Measurements from ENCODE around the gene STPG3.

STPG3 gene

DNA sequence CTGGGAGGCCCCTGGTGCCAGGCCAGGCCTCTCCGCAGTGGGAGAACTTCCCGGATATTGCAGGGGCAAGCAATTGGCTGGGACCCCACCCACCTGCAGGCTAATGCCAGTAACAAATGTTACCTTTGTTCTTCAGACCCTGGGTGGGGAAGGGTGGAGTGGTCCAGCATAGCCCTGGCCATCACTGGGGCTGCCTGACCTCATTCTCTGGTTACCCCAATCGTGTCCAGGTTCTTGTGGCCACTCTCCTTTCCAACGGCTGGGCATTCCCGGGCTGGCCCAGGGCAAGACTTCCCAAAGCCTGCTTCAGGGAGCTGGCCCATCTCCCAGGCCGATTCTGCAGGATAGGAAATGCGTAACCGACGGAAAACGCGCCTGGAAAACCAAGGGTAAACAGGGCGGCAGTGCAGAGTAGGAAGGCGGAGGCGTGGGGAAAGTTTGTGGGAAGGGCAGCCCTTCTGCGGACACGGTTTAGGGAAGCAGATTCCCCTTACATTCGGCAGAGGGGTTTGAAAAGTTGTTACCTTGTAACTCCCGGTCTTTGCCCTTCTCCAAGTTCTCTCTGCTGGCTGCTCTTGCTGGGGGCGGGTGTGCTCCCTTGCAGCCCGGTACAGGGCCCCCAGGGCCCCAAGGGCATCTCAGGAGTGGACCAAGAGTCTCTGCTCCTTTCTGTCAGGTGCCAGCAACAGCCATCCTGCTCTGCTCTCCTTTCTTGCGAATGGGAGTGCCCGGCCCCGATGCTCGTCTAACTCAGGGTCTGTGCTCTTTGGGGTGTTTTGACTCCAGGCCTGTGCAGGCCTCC is 47.5 kb downstream of the STPG3 start:
- TF ChIP-seq, protein P1, sequence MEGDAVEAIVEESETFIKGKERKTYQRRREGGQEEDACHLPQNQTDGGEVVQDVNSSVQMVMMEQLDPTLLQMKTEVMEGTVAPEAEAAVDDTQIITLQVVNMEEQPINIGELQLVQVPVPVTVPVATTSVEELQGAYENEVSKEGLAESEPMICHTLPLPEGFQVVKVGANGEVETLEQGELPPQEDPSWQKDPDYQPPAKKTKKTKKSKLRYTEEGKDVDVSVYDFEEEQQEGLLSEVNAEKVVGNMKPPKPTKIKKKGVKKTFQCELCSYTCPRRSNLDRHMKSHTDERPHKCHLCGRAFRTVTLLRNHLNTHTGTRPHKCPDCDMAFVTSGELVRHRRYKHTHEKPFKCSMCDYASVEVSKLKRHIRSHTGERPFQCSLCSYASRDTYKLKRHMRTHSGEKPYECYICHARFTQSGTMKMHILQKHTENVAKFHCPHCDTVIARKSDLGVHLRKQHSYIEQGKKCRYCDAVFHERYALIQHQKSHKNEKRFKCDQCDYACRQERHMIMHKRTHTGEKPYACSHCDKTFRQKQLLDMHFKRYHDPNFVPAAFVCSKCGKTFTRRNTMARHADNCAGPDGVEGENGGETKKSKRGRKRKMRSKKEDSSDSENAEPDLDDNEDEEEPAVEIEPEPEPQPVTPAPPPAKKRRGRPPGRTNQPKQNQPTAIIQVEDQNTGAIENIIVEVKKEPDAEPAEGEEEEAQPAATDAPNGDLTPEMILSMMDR (IDR thresholded peaks at IDR 0.05; ENCODE audit: low read depth, low read length), result no peak
- DNase-seq (ENCODE audit: extremely low read depth, low read depth), result no peak

DNA sequence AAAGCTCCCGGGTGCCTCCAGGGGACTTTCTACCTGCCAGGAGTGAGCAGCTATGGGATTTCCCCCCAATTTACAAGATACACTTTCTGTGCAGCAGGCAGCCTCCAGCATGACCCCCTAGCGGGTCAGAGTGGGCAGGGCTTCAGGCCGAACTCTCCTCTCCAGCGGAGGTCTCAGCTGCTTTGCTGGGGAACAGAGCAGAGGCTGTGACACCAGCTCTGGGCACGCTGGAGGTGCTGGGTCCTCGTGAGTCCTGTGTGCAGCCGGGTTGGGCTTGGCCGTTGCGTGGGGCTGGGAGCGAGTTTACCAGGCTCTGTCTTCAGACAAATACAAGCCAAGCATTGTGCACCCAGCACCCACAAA is 48.1 kb downstream of the STPG3 start:
- DNase-seq (ENCODE audit: extremely low read depth, low read depth), result no peak
- TF ChIP-seq, protein P1 (IDR thresholded peaks at IDR 0.05; ENCODE audit: low read depth, low read length), result no peak

DNA sequence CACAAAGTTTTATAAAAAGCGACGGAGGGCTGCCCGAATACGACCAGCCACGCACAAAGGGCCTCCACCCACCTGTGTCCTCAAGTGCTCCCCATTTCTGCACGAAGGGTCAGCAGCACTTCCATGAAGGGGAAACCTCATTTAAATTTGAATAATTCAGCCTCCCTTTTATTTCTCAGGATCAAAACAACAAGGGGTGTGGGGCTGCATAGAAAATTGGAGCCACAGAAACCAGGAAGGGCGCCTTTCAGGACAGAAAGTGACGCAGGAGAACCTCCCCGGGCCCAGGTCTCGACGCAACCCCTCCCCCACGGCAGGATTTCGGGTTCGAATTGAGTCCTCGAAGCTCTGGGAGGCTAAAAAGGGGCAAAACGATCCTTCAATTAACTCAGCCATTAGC is 48.9 kb downstream of the STPG3 start:
- TF ChIP-seq, protein P1 (IDR thresholded peaks at IDR 0.05; ENCODE audit: low read depth, low read length), result no peak
- DNase-seq (ENCODE audit: extremely low read depth, low read depth), result no peak

GRCh38 chr9:137300567-137301080 is 49.5 kb downstream of the STPG3 start:
- no peak for DNase-seq (ENCODE audit: extremely low read depth, low read depth)
- TF ChIP-seq, protein P1 (IDR thresholded peaks at IDR 0.05; ENCODE audit: low read depth, low read length), result no peak

DNA sequence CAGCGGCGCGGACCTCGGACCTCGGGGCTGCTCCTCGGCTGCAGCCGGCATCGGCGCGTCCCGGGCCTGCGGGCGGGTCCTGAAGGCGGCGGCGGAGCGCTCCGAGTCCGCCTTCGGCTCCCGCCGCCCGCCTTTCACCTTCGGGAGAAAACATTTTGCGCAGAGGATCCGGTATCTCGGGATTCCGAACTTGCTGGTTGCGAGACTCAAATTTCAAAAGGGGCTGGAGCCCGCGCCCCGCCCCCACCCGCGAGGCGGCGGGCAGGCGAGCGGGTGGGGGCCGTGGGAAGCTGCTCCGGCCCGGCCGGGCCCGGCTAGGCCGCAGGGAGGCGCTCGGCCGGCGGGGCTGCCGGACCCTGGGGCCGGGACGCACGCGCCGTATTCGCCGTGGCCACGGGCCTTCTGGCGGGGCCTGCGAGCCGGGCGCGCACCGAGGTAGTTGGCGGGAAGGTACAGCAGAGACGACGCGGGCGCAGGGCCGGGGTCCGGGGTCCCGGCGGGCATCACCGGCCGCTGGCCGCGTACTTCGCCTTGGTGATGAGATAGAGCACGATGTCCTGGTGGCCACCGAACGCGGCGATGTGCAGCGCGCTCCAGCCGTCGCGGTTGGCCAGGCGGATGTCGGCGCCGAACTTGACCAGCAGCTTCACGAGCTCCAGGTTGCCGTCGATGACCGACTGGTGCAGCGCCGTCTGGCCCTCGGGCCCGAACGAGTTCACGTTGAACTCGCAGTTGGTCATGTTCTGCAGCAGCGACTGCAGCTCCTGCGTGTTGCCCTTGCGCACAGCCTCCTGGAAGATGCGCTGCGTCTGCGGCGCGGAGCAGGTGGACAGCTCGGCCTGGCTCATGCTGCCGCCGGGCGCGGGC is 50.2 kb downstream of the STPG3 start:
- TF ChIP-seq, protein P1 (IDR thresholded peaks at IDR 0.05; ENCODE audit: low read depth, low read length), result no peak
- DNase-seq (ENCODE audit: extremely low read depth, low read depth), result no peak

DNA sequence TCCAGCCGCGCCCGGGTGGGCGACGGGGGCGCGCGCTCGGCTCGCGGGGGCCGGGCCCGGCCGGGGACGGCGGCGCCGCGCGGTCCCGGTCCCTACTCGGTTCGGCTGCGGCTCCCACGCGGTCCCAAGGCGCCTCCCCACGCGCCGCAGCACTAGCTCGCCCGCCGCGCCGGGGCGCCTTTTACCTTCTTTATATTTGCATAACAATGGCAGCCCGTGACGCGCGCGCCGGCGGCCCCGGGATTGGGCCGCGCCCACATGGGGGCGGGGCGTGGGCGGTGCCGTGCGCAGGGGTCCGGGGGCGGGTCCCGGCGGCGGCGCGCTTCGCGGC is 51.0 kb downstream of the STPG3 start, which contains the start of gene NRARP:
TSS of gene NRARP (minus strand) at position 154 of the 331 bp plus-strand sequence. CDS start 343 bp downstream, outside the sequence.
- TF ChIP-seq, protein P1 (IDR thresholded peaks at IDR 0.05; ENCODE audit: low read depth, low read length), result no peak
- no peak for DNase-seq (ENCODE audit: extremely low read depth, low read depth)

All from AG09319 (cell line).